Activated CD4-positive, CD25-positive, alpha-beta regulatory T cell treated with anti-CD3 and anti-CD28 coated beads, Interleukin-2, amount 50 U/mL, for 24 hours (primary cell): Measurements from ENCODE around the gene NCCRP1.

ENCODE experiments used
- ATAC-seq, 2 donors: fragments of 150-1000 bp; cut with Tn5 transposase; one replicate each; pipeline ENCODE4 v1.10.0; 2021; ENCODE audit warnings: mild to moderate bottlenecking in 1 of 2, moderate library complexity in 1 of 2

The NCCRP1 gene

DNA sequence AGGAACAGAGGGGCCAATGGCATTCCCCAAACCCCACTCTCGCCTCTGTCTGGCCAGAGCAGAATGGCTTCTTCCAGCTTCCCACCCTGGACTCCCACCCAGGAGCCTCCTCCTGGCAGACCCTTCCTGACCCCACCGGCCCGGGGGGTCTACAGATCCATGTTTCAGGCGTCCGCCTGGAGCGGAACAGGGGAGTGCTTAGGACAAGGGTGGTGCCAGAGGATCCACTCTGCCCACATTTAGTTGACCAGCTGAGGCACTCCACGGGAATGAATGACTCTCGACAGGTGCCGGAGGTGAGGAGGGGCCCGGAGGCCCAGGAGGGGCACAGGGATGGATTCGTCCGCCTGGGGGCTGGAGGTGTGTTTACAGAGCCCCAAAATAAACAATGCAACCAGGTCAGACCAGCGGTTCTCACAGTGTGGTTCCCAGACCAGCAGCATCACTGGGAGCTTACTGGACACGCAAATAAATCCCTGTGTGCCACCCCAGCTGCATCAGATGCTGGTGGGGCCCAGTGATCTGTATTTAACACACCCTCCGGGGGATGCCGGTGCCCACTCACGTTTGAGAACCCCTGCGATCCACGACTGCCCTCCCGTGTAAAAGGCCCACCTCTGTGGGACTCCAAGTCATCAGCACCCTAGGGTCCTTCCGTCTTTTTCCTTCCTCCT, 15.1 kb upstream of the NCCRP1 start:
- no peak for ATAC-seq

DNA sequence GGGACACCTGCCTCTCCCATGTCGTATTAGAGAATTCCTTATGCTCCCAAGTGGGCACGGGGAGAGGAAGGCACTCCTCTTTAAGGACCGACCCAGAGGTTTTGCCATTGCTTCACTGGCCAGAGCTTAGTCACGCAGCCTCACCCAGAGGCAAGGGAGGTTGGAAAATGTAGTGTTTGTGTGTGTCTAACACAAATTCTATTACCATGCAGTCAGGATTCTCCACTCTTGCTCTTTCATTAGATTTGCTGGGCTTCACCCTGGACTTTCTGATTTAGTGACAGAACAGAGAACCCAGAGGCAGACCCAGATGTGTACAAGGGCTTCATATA, 14.6 kb upstream of the NCCRP1 start:
- ATAC-seq, result no peak

DNA sequence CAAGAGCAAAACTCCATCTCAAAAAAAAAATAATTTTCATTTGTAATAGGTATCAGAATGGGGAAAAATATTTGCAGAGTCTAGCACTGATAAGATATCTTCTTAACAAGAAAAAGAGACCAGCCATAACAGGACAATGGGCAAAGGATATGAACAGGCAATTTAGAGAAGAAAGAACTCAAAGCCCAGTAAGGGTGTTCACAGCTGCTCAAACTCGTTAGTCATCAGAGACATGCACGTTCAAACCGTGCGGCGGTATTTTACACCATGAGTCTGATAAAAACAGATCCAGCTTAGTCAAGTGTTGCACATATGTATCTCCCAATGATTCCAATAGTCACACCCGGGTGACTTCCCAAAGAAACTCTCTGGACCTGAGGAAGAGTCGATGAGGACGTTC, 13.7 kb upstream of the NCCRP1 start:
- ATAC-seq, result no peak

DNA sequence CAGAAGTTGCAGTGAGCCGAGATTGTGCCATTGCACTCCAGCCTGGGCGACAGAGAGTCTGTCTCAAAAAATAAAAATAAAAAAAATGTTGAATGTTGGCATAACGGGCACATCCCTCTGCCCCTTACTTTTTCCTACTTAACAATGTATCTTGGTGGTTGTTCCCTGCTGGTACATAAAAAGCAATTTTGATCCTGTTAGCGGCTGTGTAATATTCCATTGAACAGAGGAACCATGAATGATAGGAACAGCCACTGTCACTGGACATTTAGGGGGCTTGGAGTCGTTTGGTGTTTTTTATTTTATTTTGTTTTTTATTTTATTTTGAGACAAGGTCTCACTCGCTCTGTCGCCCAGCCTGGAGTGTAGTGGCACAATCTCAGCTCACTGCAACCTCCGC, 10.4 kb upstream of the NCCRP1 start:
- ATAC-seq, result no peak

DNA sequence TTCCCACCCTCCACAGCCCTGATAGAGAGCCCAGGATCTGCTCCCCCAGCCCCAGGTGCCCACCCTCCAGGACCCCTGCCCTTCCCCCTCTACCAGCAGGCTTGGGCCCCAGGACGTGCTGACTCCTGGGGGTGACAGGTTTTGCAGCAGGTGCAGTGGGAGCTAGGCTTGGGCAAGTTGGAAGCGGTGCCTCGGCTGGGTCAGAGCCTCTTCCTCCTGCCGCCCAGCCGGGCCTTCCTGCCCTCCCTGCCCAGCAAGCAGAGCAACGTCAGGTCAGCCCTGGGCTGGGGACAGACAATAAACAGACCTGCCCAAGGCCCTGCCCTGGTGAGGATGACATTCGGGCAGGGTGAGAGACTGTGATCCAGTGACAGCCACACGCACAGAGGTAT, 9.2 kb upstream of the NCCRP1 start:
- ATAC-seq, result no peak

DNA sequence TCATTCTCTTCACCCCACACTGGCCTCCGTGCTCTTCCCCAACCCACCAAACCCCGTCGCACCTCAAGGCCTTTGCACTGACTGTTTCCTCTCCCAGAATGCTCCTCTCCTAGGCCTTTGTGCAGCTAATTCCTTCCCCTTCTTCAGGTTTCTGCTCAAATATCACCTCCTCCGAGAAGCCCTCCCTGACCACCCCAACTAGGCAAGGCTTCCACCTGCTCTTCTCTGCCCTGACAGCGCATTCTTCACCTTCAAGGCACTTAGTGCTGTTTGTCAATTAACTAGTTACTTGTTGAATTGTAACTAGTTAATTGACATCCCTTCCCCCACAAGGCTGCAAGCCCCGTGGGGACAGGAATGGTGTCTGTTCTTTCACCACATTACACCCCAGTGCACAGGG, 7.8 kb upstream of the NCCRP1 start:
- no peak for ATAC-seq

DNA sequence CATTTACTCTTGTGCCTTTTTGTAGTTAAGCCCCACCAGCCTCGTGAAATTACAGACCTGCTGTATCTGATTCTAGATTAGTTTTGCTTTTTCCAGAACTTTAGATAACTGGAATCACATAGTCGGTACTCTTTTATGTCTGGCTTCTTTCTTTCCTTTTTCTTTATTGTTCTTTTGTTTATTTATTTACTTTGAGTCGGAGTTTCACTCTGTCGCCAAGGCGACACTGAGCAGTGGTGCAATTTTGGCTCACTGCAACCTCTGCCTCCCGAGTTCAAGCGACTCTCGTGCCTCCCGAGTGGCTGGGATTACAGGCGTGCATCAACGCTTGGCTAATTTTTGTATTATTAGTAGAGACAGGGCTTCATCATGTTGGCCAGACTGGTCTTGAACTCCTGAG, 6.0 kb upstream of the NCCRP1 start:
- no peak for ATAC-seq

DNA sequence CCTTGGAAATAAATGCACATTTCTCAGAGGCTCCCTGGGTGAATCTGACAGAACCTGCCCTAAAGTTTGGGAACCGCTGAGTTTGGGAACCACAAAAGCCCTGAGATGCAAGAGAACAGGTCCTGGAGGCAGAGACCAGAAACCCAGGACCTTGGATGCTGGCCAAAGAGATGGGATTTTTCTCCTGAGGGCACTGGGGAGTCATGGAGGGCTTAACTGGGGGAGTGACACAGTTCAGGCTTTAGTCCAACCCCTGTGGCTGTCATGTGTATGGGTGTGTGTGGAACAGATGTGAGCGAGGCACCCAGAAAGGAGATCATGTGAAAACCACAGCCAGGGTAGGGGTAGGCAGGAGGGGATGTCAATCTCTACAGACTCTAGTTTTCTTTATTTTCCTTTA, 3.9 kb upstream of the NCCRP1 start:
- ATAC-seq, result no peak

DNA sequence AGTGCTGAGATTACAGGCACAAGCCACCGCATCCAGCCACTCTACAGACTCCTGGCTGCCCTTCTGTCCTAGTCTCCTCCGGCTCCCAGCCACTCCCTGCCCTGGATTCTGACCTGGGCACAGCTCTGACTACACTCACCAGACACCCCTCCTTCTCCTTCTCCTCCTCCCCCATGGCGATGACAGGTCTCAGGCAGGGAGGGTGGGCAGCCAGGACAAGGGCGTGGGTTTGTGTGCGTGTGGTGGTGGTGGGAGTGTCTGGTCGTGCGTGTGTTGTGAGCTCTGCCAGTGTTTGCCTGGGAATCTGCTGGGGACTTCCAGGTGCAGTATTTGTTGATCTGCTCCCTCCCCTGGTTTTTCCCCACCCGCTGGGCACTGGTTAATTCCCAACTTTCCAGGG, 3.0 kb upstream of the NCCRP1 start:
- no peak for ATAC-seq

DNA sequence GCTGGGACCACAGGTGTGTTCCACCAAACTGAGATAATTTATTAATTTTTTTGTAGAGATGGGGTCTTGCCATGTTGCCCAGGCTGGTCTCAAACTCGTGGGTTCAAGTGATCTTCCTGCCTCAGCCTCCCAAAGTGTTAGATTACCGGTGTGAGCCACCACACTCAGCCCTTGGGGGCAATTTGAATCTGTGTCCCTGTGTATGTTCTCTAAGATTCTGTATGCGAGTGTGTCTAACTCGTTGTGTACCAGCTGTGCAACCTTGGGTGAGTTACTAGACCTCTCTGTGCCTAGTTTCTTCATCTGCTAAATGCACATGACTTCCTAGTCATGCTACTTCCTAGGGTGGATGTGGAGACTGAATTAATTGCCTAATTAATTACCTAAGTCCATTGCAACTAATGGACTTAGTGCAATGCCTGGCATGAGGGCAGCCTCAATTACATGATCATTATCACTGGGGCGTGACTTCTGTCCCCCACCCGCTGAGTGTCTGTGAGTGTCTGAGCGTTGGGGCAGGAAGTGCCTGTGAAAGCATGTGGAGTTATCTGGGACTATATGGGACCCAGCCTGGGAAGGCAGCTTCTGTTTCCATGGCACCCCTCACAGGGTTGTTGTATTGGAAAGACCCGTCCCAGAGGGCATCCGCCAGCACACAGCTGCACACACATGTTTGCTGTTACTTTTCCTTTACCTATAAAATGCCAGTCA, 1.8 kb upstream of the NCCRP1 start:
- ATAC-seq, result no peak

DNA sequence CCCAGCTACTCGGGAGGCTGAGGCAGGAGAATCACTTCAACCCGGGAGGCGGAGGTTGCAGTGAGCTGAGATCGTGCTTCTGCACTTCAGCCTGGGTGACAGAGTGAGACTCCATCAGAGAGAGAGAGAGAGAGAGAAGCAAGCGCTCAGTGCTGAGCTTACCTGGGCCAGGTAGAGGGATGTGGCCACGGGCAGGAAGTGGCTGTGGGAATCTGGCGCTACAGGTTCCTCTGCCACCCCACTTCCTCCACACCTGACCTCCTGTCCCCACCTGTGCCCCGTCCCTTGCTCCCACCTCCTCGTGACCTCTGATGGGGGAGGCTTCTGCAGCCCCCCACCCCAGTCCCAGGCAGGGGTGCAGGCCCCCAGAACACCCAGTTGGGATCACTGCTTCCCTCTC, 1.0 kb upstream of the NCCRP1 start:
- no peak for ATAC-seq

DNA sequence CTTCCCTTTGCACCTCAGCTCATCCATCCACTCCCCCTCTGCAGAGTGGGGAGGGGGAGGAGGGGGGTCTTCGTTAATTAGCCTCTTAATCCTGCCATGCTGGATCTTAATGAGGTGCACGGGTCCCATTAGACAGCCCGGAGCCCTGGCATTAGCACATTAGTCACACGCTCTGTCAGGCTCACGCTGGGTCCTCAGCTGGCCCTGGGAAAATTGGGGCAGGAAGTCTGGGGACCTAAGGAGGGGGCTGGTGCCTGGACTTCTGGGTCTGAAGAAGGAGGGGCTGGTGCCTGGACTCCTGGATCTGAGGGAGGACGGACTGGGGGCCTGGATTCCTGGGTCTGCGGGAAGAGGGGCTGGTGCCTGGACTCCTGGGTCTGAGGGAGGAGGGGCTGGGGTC, 444 bp upstream of the NCCRP1 start:
- ATAC-seq, result no peak

DNA sequence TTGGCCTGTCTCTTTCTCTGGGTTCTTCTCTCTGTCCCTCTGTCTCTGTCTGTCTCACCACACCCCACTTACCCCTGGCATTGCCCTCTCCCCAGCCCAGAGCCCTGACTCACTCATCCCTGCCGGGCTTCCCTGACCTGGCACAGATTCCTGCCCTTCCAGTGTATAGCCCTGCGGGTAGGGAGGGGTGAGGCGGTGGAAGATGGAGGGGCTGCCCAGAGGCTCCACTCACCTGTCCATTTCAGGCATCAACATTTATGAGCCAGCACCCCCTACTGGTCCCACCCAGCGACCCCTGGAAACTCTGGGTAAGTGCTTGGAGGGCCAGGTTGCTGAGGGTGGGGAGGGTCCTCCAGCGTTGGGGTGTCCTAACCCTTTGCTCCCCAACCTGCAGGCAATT, 1.0 kb downstream of the NCCRP1 start:
- ATAC-seq, result no peak

DNA sequence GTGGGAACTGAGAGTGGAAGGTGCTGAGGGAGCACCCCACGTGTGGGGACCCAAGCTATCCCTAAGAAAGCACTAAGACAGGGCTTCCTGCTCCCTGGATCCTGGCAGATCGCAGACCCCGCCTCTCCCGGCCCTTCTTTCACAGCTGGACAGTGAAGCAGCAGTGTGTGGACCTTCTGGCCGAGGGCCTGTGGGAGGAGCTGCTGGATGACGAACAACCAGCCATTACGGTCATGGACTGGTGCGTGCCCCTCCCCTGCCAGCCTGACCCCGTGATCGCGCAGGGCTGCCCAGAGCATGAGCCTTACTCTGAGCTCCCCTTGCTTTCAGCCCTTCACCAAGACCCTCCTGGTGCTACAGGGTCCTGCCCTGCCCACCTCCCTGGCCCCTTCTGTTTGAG, 2.3 kb downstream of the NCCRP1 start:
- ATAC-seq, result no peak

DNA sequence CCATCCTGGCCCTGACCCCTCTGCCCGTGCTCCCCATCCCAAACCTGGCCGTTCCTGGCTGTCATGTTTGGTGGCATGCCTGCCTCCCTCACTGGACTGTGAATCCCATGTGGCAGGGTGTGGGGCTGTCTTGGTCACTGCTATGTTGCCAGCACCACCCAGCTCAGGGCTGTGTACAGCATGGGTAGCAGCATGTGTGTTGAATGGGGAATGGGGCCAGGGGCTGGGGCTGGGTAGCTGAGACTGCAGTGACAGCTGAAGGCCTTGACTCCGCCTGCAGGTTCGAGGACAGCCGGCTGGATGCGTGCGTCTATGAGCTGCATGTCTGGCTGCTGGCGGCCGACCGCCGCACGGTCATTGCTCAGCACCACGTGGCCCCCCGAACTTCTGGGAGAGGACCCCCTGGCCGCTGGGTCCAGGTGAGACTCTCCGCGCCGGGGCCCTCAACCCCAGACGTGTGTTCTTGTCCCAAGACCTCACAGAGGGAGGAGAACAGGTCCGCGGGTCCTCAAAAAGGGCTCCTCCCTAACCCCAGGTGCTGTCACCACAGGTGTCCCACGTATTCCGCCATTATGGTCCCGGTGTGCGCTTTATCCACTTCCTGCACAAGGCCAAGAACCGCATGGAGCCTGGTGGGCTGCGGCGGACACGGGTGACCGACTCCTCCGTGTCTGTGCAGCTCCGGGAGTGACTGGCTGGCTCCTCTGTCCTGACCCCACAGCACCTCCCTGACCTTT, 3.5 kb downstream of the NCCRP1 start:
- no peak for ATAC-seq

DNA sequence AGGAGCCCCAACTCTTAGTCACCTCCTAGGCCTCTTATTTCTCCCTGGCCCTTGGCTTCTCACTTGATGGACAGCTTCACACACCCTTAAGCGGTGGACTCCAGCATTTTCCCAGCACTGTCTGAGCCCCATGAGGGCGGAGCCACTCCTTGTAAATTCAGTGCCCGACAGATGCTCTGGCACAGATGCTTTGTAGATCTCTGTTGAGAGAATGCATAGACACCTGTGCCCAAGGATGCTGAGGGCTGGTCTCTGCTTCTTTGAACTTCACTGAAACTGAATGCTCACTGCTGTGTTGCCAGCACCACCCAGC, 4.0 kb downstream of the NCCRP1 start:
- no peak for ATAC-seq

DNA sequence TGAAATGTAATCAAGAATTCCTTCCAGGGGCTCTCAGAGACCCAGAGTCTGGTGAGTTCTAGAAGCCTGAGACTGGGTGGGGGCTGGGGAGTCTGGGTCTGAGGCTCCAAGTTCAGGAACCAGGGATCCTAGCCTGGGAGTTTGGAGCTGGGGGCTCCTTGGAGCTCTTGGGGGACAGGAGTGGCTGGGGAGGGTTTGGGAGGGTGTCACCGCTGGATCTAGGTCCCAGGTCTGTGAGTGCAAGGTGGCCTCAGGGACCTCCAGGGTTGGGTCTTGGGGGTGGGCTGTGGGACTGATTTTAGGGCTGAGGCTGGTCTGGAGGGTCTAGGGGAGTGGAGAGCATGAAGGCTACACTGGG, 6.2 kb downstream of the NCCRP1 start:
- no peak for ATAC-seq

DNA sequence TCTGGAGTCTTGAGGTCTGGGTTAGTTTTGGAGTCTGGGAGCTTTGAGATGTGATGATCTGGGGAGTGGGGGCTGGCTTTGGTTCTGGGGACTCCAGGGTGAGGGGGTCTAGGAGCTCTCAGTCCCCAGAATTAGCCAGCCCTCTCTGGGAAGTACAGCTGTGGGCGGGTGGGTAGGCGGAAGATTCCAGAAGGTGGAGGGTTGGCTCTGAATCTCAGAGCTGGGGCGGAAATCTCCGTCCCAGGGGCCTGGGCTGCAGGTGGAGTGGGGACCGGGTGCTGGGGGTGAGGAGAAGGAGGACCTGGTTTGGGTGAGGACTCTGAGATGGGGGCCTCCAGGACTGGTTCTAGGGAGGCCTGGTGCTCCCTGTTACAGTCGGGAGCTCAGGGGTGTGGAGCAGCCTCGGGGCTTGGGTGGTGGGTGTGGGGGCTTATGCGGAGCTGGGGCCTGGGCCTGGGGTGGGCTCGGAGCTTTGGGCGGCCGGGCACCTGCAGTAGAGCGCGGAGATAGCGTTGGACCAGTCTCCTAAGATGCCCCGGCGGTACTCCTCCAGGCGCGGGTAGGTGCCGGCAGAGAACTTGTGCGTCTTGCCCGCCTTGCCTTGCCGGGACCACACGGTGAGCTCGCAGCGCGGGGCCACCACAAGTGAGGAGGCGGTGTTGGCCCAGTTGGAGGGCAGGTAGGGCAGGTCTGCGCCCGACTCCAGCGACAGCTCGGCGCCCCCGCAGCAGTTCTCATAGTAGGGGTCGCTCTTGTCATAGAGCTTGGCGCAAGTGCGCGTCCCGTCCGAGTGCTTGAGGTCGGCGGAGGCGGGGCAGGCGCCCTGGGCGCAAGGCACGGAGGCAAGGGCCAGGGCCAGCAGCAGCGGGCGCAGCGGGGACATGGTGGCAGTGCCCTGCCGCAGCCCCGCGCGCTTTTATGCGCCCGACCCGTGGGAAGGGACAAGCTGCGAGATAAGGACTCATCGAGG, 6.9 kb downstream of the NCCRP1 start, which contains the start of gene SYCN:
TSS of gene SYCN (minus strand) at position 892 of the 970 bp plus-strand sequence. CDS start at position 883, 9 bp downstream.
- no peak for ATAC-seq

DNA sequence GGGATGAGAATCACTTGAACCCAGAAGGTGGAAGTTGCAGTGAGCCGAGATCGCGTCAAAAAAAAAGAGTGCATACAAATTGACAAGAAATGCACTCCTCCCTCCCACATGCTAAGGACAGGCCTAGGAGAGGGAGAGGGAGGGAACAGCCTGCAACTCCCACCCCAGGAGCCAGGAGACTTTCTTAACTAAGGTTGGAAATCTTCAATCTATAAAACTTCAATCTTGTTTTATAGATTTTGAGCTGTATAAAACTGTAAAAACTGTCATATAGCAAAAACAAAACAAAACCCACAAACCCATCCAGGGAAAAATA, 8.6 kb downstream of the NCCRP1 start:
- no peak for ATAC-seq

DNA sequence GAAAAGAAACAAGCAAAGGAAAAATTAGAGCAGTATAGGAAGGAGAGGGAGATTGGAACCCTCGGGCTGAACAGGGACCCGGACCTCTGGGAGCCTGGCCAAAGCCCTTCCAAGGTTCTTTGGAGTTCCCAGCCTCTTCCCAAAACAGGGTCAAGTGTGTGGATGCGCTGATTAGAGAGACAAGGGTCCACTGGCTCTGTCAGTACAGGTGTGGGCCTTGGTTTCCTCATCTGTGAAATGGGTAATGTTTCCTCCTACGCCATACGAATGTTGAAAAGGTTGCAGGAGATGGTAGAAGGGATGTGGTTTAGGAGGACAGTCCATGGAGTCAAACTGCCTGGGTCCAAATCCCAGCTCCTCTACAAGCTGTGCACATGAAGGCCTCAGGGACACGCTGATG, 9.4 kb downstream of the NCCRP1 start:
- no peak for ATAC-seq

DNA sequence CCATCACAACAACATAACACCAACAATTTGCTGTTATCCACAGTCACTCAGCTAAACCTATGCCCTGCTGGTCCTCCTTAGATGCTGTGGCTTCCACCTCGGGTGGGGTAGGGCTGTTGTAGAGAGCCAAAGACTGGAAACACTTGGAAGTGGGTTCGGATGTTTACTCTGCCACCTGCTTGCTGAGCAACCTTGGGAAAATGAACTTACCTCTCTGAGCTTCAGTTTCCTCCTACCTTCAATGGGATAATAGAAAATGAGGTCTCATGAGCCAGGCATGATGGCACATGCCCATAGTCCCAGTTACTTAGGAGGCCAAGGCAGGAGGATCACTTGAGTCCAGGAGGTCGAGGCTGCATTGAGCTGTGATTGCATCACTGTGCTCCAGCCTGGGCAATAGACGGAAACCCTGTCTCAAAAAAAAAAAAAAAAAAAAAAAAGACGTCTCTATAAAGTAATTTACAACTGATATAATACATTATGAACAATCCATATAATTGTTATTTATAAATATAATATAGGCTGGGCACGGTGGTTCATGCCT, 10.6 kb downstream of the NCCRP1 start:
- ATAC-seq, result no peak

DNA sequence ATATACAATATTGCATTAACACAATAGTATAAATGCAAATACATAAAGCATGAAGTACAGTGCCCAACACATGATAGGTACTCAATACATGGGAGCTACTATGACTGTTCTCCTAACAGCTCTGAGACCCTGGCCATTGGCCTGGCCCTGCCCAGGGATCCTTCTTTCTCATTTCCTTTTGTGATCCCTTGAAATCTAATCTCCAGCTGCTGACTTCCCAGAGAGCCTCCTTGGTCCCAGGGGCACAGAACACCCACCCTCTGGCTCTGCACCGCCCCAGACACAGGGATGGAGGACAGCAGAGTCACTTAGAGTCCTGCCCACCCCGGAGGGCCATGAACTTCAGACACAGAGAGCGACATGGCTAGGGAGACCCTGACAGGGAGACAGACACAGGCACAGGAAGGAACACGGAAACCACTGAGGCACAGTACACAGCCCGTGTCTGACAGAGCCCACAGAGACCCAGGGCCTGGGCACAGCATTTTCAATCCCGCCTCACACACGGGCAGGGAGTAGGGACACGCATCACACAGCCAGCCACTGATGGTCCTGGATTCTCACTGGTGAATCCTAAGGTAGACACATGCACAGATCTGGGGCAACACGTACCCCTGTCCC, 11.5 kb downstream of the NCCRP1 start:
- ATAC-seq, result no peak

DNA sequence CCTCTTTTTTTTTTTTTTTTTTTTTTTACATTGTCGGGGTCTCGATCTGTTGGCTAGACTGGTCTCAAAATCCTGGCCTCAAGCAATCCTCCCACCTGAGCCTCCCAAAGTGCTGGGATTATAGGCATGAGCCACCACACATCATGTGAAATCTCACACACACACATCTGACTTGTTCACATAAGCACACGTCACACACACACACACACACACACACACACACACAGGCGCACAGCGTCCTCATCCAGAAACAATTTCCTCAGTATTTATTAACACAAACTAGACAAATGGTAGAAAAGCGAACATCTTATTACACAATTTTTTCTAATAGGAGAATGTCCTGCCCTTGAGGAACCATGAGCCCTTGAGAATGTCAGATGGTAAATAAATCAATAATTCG, 12.4 kb downstream of the NCCRP1 start:
- no peak for ATAC-seq
